ENCODE data around the gene CPHXL2.

The CPHXL2 gene

DNA sequence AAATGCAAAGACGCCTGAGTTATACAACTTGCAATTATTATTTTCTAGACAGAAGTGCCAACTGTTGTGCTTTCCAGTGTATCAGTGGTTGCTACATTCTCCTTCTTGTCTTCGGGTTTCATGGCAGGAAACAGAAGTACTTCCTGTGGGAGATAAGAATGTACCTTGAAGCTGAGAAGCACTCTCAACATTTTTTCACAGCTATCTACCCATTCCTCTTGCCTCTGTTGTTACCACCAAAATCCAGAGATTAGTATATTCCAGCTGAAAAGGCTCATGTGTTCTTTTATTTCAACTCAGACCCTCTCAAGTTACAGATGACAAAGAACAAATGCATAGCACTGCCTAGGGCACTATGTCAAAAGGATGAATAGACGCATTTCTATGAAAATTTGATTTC lies 49.0 kb downstream of the CPHXL2 start:
- Histone ChIP-seq H3K27ac (ENCODE audit: poor library complexity, severe bottlenecking) (no peak overlapping the region), H3K4me3 (ENCODE audit: severe bottlenecking) (no peak overlapping the region), H3K36me3 (ENCODE audit: low read depth) (peaks cover 74% of the 10 kb centered on the region), H3K9me3 (ENCODE audit: severe bottlenecking) (no peaks in the 10 kb centered on the region), H3K27me3 (ENCODE audit: insufficient read depth, poor library complexity, severe bottlenecking) (no peaks in the 10 kb centered on the region), H3K4me1 (ENCODE audit: insufficient read depth, poor library complexity, severe bottlenecking) (no peaks in the 10 kb centered on the region)
- TF ChIP-seq, protein P1, sequence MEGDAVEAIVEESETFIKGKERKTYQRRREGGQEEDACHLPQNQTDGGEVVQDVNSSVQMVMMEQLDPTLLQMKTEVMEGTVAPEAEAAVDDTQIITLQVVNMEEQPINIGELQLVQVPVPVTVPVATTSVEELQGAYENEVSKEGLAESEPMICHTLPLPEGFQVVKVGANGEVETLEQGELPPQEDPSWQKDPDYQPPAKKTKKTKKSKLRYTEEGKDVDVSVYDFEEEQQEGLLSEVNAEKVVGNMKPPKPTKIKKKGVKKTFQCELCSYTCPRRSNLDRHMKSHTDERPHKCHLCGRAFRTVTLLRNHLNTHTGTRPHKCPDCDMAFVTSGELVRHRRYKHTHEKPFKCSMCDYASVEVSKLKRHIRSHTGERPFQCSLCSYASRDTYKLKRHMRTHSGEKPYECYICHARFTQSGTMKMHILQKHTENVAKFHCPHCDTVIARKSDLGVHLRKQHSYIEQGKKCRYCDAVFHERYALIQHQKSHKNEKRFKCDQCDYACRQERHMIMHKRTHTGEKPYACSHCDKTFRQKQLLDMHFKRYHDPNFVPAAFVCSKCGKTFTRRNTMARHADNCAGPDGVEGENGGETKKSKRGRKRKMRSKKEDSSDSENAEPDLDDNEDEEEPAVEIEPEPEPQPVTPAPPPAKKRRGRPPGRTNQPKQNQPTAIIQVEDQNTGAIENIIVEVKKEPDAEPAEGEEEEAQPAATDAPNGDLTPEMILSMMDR (IDR thresholded peaks at IDR 0.05; ENCODE audit: poor library complexity, severe bottlenecking), result no peak
- no peak for ATAC-seq (ENCODE audit: low read depth)
- no peak for DNase-seq (ENCODE audit: low spot score)

DNA sequence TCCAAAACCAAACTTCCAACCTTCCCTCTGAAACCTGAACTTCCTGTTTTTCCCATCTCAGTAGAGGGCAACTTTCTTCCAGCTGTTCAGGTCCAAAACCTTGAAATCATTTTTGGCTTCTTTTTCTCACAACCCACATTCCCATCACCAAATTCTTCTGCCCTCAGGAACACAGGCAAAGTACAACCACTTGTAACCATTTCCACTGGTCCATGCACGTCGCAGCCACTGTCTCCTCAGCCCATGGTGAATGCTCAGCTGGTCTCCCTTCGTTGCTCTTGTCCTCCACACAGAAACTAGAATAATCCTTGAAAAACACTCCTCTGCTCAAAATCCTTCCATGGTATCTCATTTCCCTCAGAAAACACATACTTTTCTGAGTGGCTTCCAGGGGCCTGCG lies 50.0 kb downstream of the CPHXL2 start:
- Histone ChIP-seq H3K4me1 (ENCODE audit: insufficient read depth, poor library complexity, severe bottlenecking) (peaks cover 2% of the 10 kb centered on the region), H3K9me3 (ENCODE audit: severe bottlenecking) (no peaks in the 10 kb centered on the region), H3K36me3 (ENCODE audit: low read depth) (peaks cover 64% of the 10 kb centered on the region), H3K4me3 (ENCODE audit: severe bottlenecking) (no peak overlapping the region), H3K27me3 (ENCODE audit: insufficient read depth, poor library complexity, severe bottlenecking) (no peaks in the 10 kb centered on the region), H3K27ac (ENCODE audit: poor library complexity, severe bottlenecking) (no peak overlapping the region)
- no peak for ATAC-seq (ENCODE audit: low read depth)
- TF ChIP-seq, protein P1 (IDR thresholded peaks at IDR 0.05; ENCODE audit: poor library complexity, severe bottlenecking), result no peak
- DNase-seq (ENCODE audit: low spot score), result no peak

DNA sequence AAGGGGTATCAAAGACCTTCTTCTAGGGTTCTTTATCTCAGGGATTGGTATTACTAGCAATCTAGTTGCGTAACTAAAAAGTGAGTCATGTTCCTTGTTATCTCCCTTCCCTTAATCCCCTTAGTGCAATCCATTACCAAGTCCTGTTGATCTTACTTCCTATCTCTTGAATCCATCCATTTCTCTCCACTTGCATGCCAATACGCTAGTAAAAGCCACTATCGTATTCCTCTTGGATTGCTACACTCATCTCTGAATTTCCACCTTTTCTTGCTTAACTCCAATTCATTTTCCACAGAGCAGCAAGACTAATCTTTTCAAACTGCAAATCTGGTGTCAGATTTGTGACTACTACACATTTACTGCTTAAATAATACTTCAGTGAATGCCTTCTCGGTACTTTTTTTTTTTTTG lies 51.9 kb downstream of the CPHXL2 start:
- Histone ChIP-seq H3K4me3 (ENCODE audit: severe bottlenecking) (no peak overlapping the region), H3K36me3 (ENCODE audit: low read depth) (peaks cover 62% of the 10 kb centered on the region), H3K27ac (ENCODE audit: poor library complexity, severe bottlenecking) (no peak overlapping the region), H3K4me1 (ENCODE audit: insufficient read depth, poor library complexity, severe bottlenecking) (peaks cover 12% of the 10 kb centered on the region), H3K9me3 (ENCODE audit: severe bottlenecking) (no peaks in the 10 kb centered on the region), H3K27me3 (ENCODE audit: insufficient read depth, poor library complexity, severe bottlenecking) (no peaks in the 10 kb centered on the region)
- TF ChIP-seq, protein P1 (IDR thresholded peaks at IDR 0.05; ENCODE audit: poor library complexity, severe bottlenecking), result no peak
- ATAC-seq (ENCODE audit: low read depth) (no peak), DNase-seq (ENCODE audit: low spot score) (no peak)

DNA sequence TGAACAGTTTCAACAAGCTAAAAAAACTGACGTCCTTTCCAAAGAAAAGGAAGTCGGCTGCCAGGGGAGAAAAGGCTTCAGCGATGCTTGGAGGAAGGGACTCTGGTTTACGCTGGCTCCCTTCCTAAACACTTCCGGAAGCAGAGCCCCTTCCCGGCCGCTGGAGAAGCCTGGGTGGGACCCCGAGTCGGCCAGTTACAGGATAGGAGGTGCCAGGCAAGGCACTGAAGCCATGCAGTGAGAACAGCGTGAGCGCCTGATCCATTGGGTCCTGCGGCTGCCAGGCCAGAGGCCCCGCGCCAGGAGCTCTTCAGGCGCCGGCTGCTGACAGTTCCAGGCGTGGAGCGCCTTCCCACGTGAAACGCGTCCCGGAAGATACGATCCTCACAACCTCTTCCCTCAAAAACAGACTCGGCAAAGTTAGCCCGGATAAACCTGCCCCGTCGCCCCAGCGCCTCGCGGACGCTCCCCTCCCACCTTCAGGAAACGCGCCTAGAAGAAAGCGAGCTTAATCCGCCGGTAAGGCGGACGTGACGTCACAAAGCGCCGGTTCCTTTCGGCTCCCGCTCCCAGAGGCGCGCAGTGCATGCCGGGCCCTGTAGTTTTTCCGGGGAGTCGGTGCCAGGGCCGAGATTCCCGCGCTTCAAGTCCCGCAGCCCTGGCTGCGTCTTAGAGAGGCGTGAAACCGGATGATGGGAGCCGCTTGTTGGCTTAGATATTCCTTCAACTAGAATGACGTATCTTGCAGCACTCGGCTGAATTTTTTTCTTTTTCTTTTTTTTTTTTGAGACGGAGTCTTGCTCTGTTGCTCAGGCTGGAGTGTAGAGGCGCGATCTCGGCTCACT lies 53.8 kb downstream of the CPHXL2 start, which contains the start of gene ADAT1:
Gene ADAT1 (minus strand): TSS at position 521 of the 845 bp plus-strand sequence. CDS start 2,482 bp downstream, outside the sequence.
- peak; percentile 95 for ATAC-seq (ENCODE audit: low read depth)
- Histone ChIP-seq H3K4me3 (ENCODE audit: severe bottlenecking) (peak within 1 kb of the TSS; percentile 55), H3K27me3 (ENCODE audit: insufficient read depth, poor library complexity, severe bottlenecking) (no peaks in the 10 kb centered on the region), H3K4me1 (ENCODE audit: insufficient read depth, poor library complexity, severe bottlenecking) (peaks cover 12% of the 10 kb centered on the region), H3K9me3 (ENCODE audit: severe bottlenecking) (no peaks in the 10 kb centered on the region), H3K36me3 (ENCODE audit: low read depth) (peaks cover 58% of the 10 kb centered on the region), H3K27ac (ENCODE audit: poor library complexity, severe bottlenecking) (peak within 1 kb of the TSS; percentile 55)
- DNase-seq (ENCODE audit: low spot score), result peak; percentile 98
- TF ChIP-seq, protein P1 (IDR thresholded peaks at IDR 0.05; ENCODE audit: poor library complexity, severe bottlenecking), result no peak

DNA sequence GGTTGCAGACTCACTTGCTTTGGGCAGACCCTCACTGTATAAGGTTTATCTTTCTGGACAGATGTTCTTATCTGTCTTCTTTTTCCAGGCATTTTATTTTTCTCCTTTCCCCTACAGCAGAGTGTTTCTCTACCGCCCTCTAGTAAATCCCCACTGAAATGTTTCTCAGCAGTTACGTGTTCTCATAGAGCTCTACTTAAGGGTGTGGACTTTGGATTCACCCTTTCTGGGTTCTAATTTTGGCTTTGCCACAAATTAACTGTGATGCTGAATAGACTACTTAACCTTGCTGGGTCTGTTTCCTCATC lies 55.7 kb downstream of the CPHXL2 start:
- Histone ChIP-seq H3K9me3 (ENCODE audit: severe bottlenecking) (no peaks in the 10 kb centered on the region), H3K4me3 (ENCODE audit: severe bottlenecking) (no peak overlapping the region), H3K36me3 (ENCODE audit: low read depth) (peaks cover 59% of the 10 kb centered on the region), H3K27ac (ENCODE audit: poor library complexity, severe bottlenecking) (no peak overlapping the region), H3K27me3 (ENCODE audit: insufficient read depth, poor library complexity, severe bottlenecking) (no peaks in the 10 kb centered on the region), H3K4me1 (ENCODE audit: insufficient read depth, poor library complexity, severe bottlenecking) (peaks cover 12% of the 10 kb centered on the region)
- TF ChIP-seq, protein P1 (IDR thresholded peaks at IDR 0.05; ENCODE audit: poor library complexity, severe bottlenecking), result peak; percentile 59
- ATAC-seq (ENCODE audit: low read depth) (no peak), DNase-seq (ENCODE audit: low spot score) (no peak)

All from RWPE2 (cell line).